ENCODE results near the gene HES3. TPM values are rescaled to one million over a fixed set of nuclear protein-coding genes. Genes with fewer than 3 reads are reported as not detected.

The HES3 gene
- total and polyA plus RNA-seq, 10 of the 15 experiments (the other 5 are each of a cell fraction or from before 2014, with no cell fraction given), result not detected

- 81% methylated on average over 12 of the region's 12 CpGs for WGBS (ENCODE audit: insufficient coverage, insufficient replicate concordance, low lambda C conversion rate, missing lambda C conversion rate)
- POLR2A ChIA-PET, result no interaction called here
- in situ Hi-C loops (cut with MboI), result no loop called here
- RAD21 ChIA-PET (ENCODE audit: unreplicated experiment), result no interaction called here
- Histone ChIP-seq H3K79me2 (ENCODE audit: control insufficient read depth, insufficient read depth, low read length) (no peaks in the 10 kb centered on the region), H3K4me2 (ENCODE audit: control insufficient read depth, insufficient read depth) (no peak overlapping the region), H3K4me1 (ENCODE audit: control insufficient read depth, insufficient read depth, low read length) (no peaks in the 10 kb centered on the region), H4K20me1 (ENCODE audit: control insufficient read depth, insufficient read depth) (no peaks in the 10 kb centered on the region; the same call in 1 of the 2 replicates), H3K27ac (ENCODE audit: control insufficient read depth, insufficient read depth) (no peak overlapping the region), H3K4me3 (no peak overlapping the region), H3K36me3 (ENCODE audit: control insufficient read depth in 2 of 2, insufficient read depth in 2 of 2, low read length in 1 of 2) (peaks cover 0 to 6% of the 10 kb centered on the region in 2 experiments; a peak in 2 of 4 replicates), H3K27me3 (replicated peaks in 1 of 2; ENCODE audit: control insufficient read depth in 2 of 2, insufficient read depth in 2 of 2, low read length in 1 of 2) (no peaks in the 10 kb centered on the region), H3K9ac (ENCODE audit: control insufficient read depth, insufficient read depth, low read length) (no peak overlapping the region), H2AFZ (ENCODE audit: control insufficient read depth, low read depth, low read length) (no peak overlapping the region), H3K9me3 (replicated peaks; ENCODE audit: control insufficient read depth, insufficient read depth, low read length) (no peaks in the 10 kb centered on the region)
- no peak for TF ChIP-seq IKZF1 (conservative IDR thresholded peaks at IDR 0.05)
- TF ChIP-seq MXI1 (IDR thresholded peaks at IDR 0.05; ENCODE audit: low read depth, low read length), result no peak
- TF ChIP-seq E2F4 (IDR thresholded peaks at IDR 0.05; ENCODE audit: low read depth, low read length), result no peak
- TF ChIP-seq TCF7 (IDR thresholded peaks at IDR 0.05; ENCODE audit: borderline replicate concordance), result no peak
- no peak for TF ChIP-seq FOXM1 (IDR thresholded peaks at IDR 0.05; ENCODE audit: low read depth, low read length)
- TF ChIP-seq CEBPZ (IDR thresholded peaks at IDR 0.05; ENCODE audit: low read depth, low read length), result no peak
- TF ChIP-seq NFYA (IDR thresholded peaks at IDR 0.05; ENCODE audit: borderline replicate concordance, low read depth, low read length), result no peak
- TF ChIP-seq POLR2AphosphoS2 (IDR thresholded peaks at IDR 0.05; ENCODE audit: low read depth, low read length), result no peak
- SMC1A ChIA-PET (ENCODE audit: uncharacterized antibody, unreplicated experiment), result no interaction called here
- CTCF ChIA-PET, result interaction anchor here (0.9 kb wide), 1 partner anchor 117 kb away, joined by 3 read pairs; no protein-coding TSS in a partner anchor
- intact Hi-C loops (cut with micrococcal nuclease; ENCODE audit: unreplicated experiment), result no loop called here
- no peak for FAIRE-seq
- DNase-seq (ENCODE audit: low read depth, low spot score), result no peak
- BruUV-seq (replicated peaks), result no TSS peak
- no peak for ATAC-seq
Measured at GRCh38 chr1:6267686-6268322, 23.8 kb downstream of the HES3 start.

Measured in GM12878 (cell line).